Coronary artery (tissue), 2 donors: ENCODE data around the gene PRKCH.

Experiments used
- DNase-seq: peaks from one replicate; pipeline ENCODE4 v3.0.0-alpha.2; 2017; ENCODE audit warnings: low spot score
- H3K27ac ChIP-seq, 2 donors: fragments of 200-600 bp; sonication (generic); one replicate each; pipeline ENCODE4 v1.5.1; 2016 to 2019
- H3K4me3 ChIP-seq: fragments of 200-600 bp; sonication (generic); 2 replicates; pipeline ENCODE4 v1.5.1; 2016; ENCODE audit warnings: mild to moderate bottlenecking, moderate library complexity
- CTCF ChIP-seq: fragments of 200-600 bp; sonication (generic); IDR thresholded peaks from one replicate; pipeline ENCODE4 v1.5.1; 2019; ENCODE audit warnings: antibody characterized with exemption

PRKCH gene

GRCh38 chr14:61437381-61437780, 116.0 kb downstream of the PRKCH start:
- TF ChIP-seq CTCF = no peak
- no peak for DNase-seq
- no peak overlapping the region for H3K4me3 ChIP-seq
- no peak overlapping the region for H3K27ac ChIP-seq

- no peak overlapping the region for H3K27ac ChIP-seq
- TF ChIP-seq CTCF = no peak
- no peak overlapping the region for H3K4me3 ChIP-seq
- DNase-seq = no peak
Observed at GRCh38 chr14:61438036-61438435, 116.7 kb downstream of the PRKCH start.

GRCh38 chr14:61438497-61438859, 117.1 kb downstream of the PRKCH start:
- DNase-seq = no peak
- H3K4me3 ChIP-seq = peak overlapping the region; percentile 26
- TF ChIP-seq CTCF = no peak
- H3K27ac ChIP-seq = peak overlapping the region in 1 of 2 donors; percentile 31

GRCh38 chr14:61438860-61439765, 117.7 kb downstream of the PRKCH start:
- H3K27ac ChIP-seq = peak overlapping the region in 1 of 2 donors; percentile 31
- DNase-seq = no peak
- peak overlapping the region; percentile 26 for H3K4me3 ChIP-seq
- no peak for TF ChIP-seq CTCF

- no peak overlapping the region for H3K27ac ChIP-seq
Observed at GRCh38 chr14:61439779-61440418, 118.5 kb downstream of the PRKCH start.

GRCh38 chr14:61443481-61443880, 122.1 kb downstream of the PRKCH start:
- no peak for TF ChIP-seq CTCF
- no peak for DNase-seq
- no peak overlapping the region for H3K27ac ChIP-seq
- no peak overlapping the region for H3K4me3 ChIP-seq

More at GRCh38 chr14:61439779-61440418, 118.5 kb downstream of the PRKCH start:
- TF ChIP-seq CTCF = no peak
- DNase-seq = no peak
- H3K4me3 ChIP-seq = no peak overlapping the region
